ENCODE results near the gene SIRPA. TPM values are rescaled to one million over a fixed set of nuclear protein-coding genes. Genes with fewer than 3 reads are reported as not detected.

Gene SIRPA
- total and polyA plus RNA-seq, 2 experiments from 2014 or later: 93.3 to 101 TPM

GRCh38 chr20:1932971-1933370 is 37.8 kb downstream of the SIRPA start:
- peak overlapping the region; percentile 98 for H3K27ac ChIP-seq

GRCh38 chr20:1933465-1933870 is 38.3 kb downstream of the SIRPA start:
- H3K9me3 ChIP-seq (ENCODE audit: low read depth): no peaks in the 10 kb centered on the region
- peaks cover 28% of the 10 kb centered on the region for H3K4me1 ChIP-seq (ENCODE audit: insufficient read depth)
- 1 to 2% methylated on average over 9 of the region's 9 CpGs for WGBS, 2 experiments (ENCODE audit: low coverage in 1 of 2, low lambda C conversion rate in 2 of 2, missing lambda C conversion rate in 2 of 2)
- in situ Hi-C loops (cut with MboI): no loop called here
- no peaks in the 10 kb centered on the region for H3K27me3 ChIP-seq (replicated peaks; ENCODE audit: insufficient read depth)
- H3K36me3 ChIP-seq (ENCODE audit: low read depth): peaks cover 11% of the 10 kb centered on the region; the same call in 1 of the 2 replicates
- H3K4me2 ChIP-seq (ENCODE audit: unreplicated experiment): peak overlapping the region; percentile 76
- no peaks in the 10 kb centered on the region for H3K79me2 ChIP-seq (ENCODE audit: insufficient read depth)
- TF ChIP-seq EZH2phosphoT487 (IDR thresholded peaks at IDR 0.05; ENCODE audit: insufficient read depth, low read depth) (no peak), EZH2 (IDR thresholded peaks at IDR 0.05; ENCODE audit: insufficient read depth, poor library complexity, severe bottlenecking) (no peak)
- no peak overlapping the region for H2AFZ ChIP-seq
- H3K9ac ChIP-seq: peak overlapping the region; percentile 40
- H3K27ac ChIP-seq: peak overlapping the region; percentile 98
- H4K20me1 ChIP-seq (ENCODE audit: insufficient read depth): no peaks in the 10 kb centered on the region
- peak; percentile 87 for DNase-seq
- H3K9me2 ChIP-seq (ENCODE audit: insufficient read depth): no peaks in the 10 kb centered on the region
- peak overlapping the region; percentile 7; the same call in 1 of the 2 replicates for H3K4me3 ChIP-seq
- H3F3A ChIP-seq (ENCODE audit: insufficient read depth): peaks cover 44% of the 10 kb centered on the region

More at GRCh38 chr20:1932971-1933370, 37.8 kb downstream of the SIRPA start:
- Histone ChIP-seq H3K36me3 (ENCODE audit: low read depth) (peaks cover 11% of the 10 kb centered on the region; the same call in 1 of the 2 replicates), H3K4me3 (no peak overlapping the region), H3K4me2 (ENCODE audit: unreplicated experiment) (peak overlapping the region; percentile 76), H4K20me1 (ENCODE audit: insufficient read depth) (no peaks in the 10 kb centered on the region), H3K79me2 (ENCODE audit: insufficient read depth) (no peaks in the 10 kb centered on the region), H3K27me3 (replicated peaks; ENCODE audit: insufficient read depth) (no peaks in the 10 kb centered on the region), H3K9me3 (ENCODE audit: low read depth) (no peaks in the 10 kb centered on the region), H3K9ac (peak overlapping the region; percentile 40; the same call in 1 of the 2 replicates), H3F3A (ENCODE audit: insufficient read depth) (peaks cover 44% of the 10 kb centered on the region), H3K9me2 (ENCODE audit: insufficient read depth) (no peaks in the 10 kb centered on the region), H3K4me1 (ENCODE audit: insufficient read depth) (peaks cover 28% of the 10 kb centered on the region), H2AFZ (no peak overlapping the region)
- TF ChIP-seq EZH2phosphoT487 (IDR thresholded peaks at IDR 0.05; ENCODE audit: insufficient read depth, low read depth) (no peak), EZH2 (IDR thresholded peaks at IDR 0.05; ENCODE audit: insufficient read depth, poor library complexity, severe bottlenecking) (no peak)
- in situ Hi-C loops (cut with MboI): no loop called here
- DNase-seq: no peak
- 48 to 53% methylated on average over 2 of the region's 2 CpGs for WGBS, 2 experiments (ENCODE audit: low coverage in 1 of 2, low lambda C conversion rate in 2 of 2, missing lambda C conversion rate in 2 of 2)

DNA sequence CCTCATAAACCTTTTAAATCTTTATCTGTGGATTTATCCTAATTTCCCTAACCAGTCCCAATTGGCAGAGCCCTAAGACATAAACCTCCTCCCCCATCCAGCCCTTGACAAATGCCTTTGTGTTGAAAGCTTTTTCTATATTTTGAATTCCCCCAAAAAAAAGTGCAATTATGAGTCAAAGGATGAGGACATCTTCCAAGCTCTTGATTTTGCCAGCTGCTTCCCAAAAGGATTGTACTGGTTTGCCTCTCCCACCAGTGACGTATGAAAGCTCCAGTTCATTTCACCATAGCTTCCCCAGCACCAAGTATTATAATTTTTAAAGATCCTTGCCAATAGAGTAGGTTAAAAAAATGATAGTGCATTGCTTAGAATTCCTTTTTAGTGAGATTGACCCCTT is 38.9 kb downstream of the SIRPA start:
- H3K9ac ChIP-seq: peak overlapping the region; percentile 76
- no peaks in the 10 kb centered on the region for H3K27me3 ChIP-seq (replicated peaks; ENCODE audit: insufficient read depth)
- H4K20me1 ChIP-seq (ENCODE audit: insufficient read depth): no peaks in the 10 kb centered on the region
- no peaks in the 10 kb centered on the region for H3K9me3 ChIP-seq (ENCODE audit: low read depth)
- H3K4me1 ChIP-seq (ENCODE audit: insufficient read depth): peaks cover 28% of the 10 kb centered on the region
- no peaks in the 10 kb centered on the region for H3K79me2 ChIP-seq (ENCODE audit: insufficient read depth)
- peak overlapping the region; percentile 76 for H3K4me2 ChIP-seq (ENCODE audit: unreplicated experiment)
- peaks cover 44% of the 10 kb centered on the region for H3F3A ChIP-seq (ENCODE audit: insufficient read depth)
- 0 to 4% methylated on average over 1 of the region's 1 CpG for WGBS, 2 experiments (ENCODE audit: low coverage in 1 of 2, low lambda C conversion rate in 2 of 2, missing lambda C conversion rate in 2 of 2)
- H3K4me3 ChIP-seq: peak overlapping the region; percentile 39
- no peak overlapping the region for H2AFZ ChIP-seq
- H3K9me2 ChIP-seq (ENCODE audit: insufficient read depth): no peaks in the 10 kb centered on the region
- in situ Hi-C loops (cut with MboI): no loop called here
- no peak for TF ChIP-seq EZH2phosphoT487 (IDR thresholded peaks at IDR 0.05; ENCODE audit: insufficient read depth, low read depth)
- no peak for TF ChIP-seq EZH2 (IDR thresholded peaks at IDR 0.05; ENCODE audit: insufficient read depth, poor library complexity, severe bottlenecking)
- DNase-seq: peak; percentile 95
- peak overlapping the region; percentile 98 for H3K27ac ChIP-seq
- 0 out of 2 replicates have a peak, but pooled peaks cover 6% of the 10 kb centered on the region for H3K36me3 ChIP-seq (ENCODE audit: low read depth)

- in situ Hi-C loops (cut with MboI): no loop called here
- H3K4me3 ChIP-seq: peak overlapping the region; percentile 39; the same call in 1 of the 2 replicates
These were observed 39.7 kb downstream of the SIRPA start for GRCh38 chr20:1934721-1935573.

More at GRCh38 chr20:1934721-1935573, 39.7 kb downstream of the SIRPA start:
- Histone ChIP-seq H3K36me3 (ENCODE audit: low read depth) (0 out of 2 replicates have a peak, but pooled peaks cover 6% of the 10 kb centered on the region), H3K79me2 (ENCODE audit: insufficient read depth) (no peaks in the 10 kb centered on the region), H3F3A (ENCODE audit: insufficient read depth) (peaks cover 44% of the 10 kb centered on the region), H4K20me1 (ENCODE audit: insufficient read depth) (no peaks in the 10 kb centered on the region), H3K4me2 (ENCODE audit: unreplicated experiment) (peak overlapping the region; percentile 76), H2AFZ (no peak overlapping the region), H3K27ac (peak overlapping the region; percentile 98), H3K4me1 (ENCODE audit: insufficient read depth) (peaks cover 28% of the 10 kb centered on the region), H3K27me3 (replicated peaks; ENCODE audit: insufficient read depth) (no peaks in the 10 kb centered on the region), H3K9me2 (ENCODE audit: insufficient read depth) (no peaks in the 10 kb centered on the region), H3K9ac (peak overlapping the region; percentile 76), H3K9me3 (ENCODE audit: low read depth) (no peaks in the 10 kb centered on the region)
- 11 to 18% methylated on average over 19 of the region's 19 CpGs for WGBS, 2 experiments (ENCODE audit: low coverage in 1 of 2, low lambda C conversion rate in 2 of 2, missing lambda C conversion rate in 2 of 2)
- TF ChIP-seq EZH2 (IDR thresholded peaks at IDR 0.05; ENCODE audit: insufficient read depth, poor library complexity, severe bottlenecking) (no peak), EZH2phosphoT487 (IDR thresholded peaks at IDR 0.05; ENCODE audit: insufficient read depth, low read depth) (no peak)
- peak; percentile 98 for DNase-seq

Measured in GM23248 (cell line).